ENCODE data around the gene NLRP3.

NLRP3 gene

GRCh38 chr1:247447162-247447909, 31.4 kb downstream of the NLRP3 start:
- no peak for TF ChIP-seq CTCF (IDR thresholded peaks at IDR 0.05)

GRCh38 chr1:247448107-247448791, 32.3 kb downstream of the NLRP3 start:
- TF ChIP-seq CTCF (IDR thresholded peaks at IDR 0.05): no peak

- TF ChIP-seq CTCF (IDR thresholded peaks at IDR 0.05): no peak
Measured at GRCh38 chr1:247451388-247452010, 35.5 kb downstream of the NLRP3 start.

GRCh38 chr1:247452447-247453039, 36.6 kb downstream of the NLRP3 start:
- no peak for TF ChIP-seq CTCF (IDR thresholded peaks at IDR 0.05)

GRCh38 chr1:247453245-247453644, 37.3 kb downstream of the NLRP3 start:
- TF ChIP-seq CTCF (IDR thresholded peaks at IDR 0.05): no peak

GRCh38 chr1:247453997-247454396, 38.0 kb downstream of the NLRP3 start:
- no peak for TF ChIP-seq CTCF (IDR thresholded peaks at IDR 0.05)

GRCh38 chr1:247456021-247456420, 40.0 kb downstream of the NLRP3 start:
- no peak for TF ChIP-seq CTCF (IDR thresholded peaks at IDR 0.05)

Measured in LNCAP (cell line).